GM12872 (cell line): Measurements from ENCODE around the gene ISG15.

Experiments used
- TF ChIP-seq, protein P1 (sequence below): IDR thresholded peaks from 3 replicates; pipeline ENCODE4 v1.5.1; 2011; ENCODE audit warnings: low read depth, mild to moderate bottlenecking, low read length, moderate library complexity; ENCODE audit not compliant: insufficient read depth

Gene ISG15

DNA sequence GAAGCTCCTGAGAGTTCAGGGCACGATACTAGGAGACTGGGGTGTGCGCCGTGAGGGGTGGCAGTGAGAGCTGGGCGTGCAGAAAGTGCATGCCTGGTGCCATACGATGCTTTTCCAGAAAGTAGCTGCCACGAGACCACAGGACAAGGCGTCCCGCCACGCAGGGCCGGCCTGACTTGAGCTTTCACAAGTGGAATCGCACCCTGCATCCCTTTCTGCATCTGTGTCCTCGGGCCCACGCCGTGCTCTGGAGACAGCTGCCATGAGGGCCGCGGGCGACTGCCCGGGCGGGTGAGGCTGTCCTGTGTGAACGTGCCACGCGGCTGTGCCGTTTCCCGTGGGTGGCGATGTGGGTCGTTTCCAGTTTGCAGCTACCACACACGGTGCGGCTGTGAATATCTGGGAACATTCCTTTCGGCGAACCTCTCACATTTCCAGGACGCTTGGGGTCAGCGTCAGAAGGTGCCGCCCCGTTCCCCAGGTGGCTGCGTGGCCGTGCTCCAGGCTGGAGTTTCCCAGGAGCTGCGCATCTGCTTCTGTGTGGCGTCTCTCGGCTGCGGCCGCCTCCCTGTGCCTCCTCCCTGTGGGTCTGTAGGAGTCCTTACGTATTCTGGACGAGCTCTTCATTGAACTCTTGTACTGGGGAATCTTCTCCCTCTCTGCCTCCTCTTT lies 30.4 kb upstream of the ISG15 start:
- TF ChIP-seq, protein P1, sequence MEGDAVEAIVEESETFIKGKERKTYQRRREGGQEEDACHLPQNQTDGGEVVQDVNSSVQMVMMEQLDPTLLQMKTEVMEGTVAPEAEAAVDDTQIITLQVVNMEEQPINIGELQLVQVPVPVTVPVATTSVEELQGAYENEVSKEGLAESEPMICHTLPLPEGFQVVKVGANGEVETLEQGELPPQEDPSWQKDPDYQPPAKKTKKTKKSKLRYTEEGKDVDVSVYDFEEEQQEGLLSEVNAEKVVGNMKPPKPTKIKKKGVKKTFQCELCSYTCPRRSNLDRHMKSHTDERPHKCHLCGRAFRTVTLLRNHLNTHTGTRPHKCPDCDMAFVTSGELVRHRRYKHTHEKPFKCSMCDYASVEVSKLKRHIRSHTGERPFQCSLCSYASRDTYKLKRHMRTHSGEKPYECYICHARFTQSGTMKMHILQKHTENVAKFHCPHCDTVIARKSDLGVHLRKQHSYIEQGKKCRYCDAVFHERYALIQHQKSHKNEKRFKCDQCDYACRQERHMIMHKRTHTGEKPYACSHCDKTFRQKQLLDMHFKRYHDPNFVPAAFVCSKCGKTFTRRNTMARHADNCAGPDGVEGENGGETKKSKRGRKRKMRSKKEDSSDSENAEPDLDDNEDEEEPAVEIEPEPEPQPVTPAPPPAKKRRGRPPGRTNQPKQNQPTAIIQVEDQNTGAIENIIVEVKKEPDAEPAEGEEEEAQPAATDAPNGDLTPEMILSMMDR: no peak

DNA sequence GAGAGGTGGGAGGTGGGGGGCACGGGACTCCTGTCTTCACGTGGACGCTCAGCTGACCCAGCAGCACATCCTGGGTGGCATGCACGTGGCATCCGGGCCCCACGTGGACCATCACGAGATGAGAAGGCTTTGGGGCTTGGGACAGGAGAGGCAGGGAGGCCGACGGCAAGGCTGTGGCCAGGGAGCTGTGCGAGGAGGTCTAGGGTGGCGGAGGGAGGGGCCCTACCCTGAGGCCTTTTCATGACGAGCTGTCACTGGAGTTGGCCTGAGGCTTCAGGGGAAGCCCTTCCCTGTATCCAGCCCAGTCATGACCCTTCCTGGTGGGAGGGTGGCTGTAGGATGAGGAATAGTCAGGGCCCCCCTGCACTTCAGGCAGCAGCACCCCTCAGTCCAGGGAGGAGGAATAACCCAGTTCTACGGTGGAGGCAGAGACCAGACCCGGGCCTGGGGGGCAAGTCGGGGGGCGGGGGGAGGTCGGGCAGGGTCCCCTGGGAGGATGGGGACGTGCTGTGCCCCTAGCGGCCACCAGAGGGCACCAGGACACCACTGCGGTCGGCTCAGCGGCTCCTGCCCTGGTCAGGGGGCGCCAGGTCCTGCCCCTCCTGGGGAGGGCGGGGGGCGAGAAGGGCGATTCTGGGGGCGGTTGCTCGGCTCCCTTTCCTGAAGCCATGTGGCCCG lies 29.4 kb upstream of the ISG15 start:
- TF ChIP-seq, protein P1: peak; percentile 86

DNA sequence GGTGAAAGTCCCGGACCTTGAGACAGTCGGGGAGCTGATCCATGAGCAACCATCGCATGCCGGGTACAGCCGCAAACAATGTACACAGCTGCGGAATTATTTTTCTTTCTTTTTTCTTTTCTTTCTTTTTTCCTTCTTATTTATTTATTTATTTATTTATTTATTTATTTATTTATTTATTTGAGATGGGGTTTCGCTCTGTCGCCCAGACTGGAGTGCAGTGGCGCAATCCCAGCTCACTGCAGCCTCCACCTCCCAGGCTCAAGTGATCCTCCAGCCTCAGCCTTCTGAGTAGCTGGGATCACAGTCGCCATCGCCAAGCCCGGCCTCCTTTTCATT lies 28.9 kb upstream of the ISG15 start:
- TF ChIP-seq, protein P1: no peak

DNA sequence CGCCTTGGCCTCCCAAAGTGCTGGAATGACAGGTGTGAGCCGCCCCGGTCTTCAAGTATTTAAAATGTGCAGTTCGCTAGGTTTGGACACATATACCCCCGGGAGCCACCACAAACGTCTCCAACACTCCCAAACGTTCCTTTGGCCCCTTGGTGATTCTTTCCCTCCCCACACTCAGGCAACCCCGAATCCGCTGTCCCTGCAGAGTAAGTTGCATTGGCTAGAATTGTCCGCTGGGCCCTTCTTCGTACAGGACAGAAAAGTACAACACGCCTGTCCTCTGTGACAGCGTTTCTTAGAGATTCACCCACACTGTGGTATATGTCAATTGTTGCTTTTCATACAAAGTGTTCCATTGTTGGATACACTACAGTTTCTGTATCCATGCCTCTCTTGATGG lies 28.2 kb upstream of the ISG15 start:
- TF ChIP-seq, protein P1: no peak

DNA sequence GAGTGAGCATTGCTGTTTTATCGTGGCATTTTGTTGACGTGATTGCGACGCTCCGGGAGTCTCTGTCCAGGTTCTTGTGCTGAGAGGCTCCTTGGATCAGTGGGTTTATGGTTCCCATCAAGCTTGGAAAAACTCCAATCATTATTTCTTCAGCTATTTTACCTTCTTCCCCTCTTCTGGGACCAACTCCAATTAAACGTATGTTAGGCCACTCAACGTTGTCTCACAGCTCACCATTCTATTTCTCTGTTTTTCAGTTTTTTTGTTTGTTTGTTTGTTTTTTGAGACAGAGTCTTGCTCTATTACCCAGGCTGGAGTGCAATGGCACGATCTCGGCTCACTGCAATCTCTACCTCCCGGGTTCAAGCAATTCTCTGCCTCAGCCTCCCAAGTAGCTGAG lies 21.4 kb upstream of the ISG15 start:
- TF ChIP-seq, protein P1: no peak

DNA sequence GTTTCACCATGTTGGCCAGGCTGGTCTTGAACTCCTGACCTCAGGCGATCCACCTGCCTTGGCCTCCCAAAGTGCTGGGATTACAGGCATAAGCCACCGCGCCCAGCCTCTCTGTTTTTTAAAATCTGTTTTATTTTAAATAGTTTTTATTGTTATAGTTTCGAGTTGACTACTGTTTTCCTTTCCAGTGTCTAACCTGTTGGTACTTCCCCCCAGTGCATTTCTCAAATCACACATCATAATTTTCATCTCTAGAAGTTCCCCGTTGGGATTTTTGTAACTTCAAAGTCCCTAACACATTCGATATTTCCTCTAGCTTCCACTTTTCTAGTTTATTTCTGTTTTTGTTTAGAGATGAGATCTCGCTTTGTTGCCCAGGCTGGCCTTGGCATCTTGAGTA lies 20.9 kb upstream of the ISG15 start:
- TF ChIP-seq, protein P1: no peak

DNA sequence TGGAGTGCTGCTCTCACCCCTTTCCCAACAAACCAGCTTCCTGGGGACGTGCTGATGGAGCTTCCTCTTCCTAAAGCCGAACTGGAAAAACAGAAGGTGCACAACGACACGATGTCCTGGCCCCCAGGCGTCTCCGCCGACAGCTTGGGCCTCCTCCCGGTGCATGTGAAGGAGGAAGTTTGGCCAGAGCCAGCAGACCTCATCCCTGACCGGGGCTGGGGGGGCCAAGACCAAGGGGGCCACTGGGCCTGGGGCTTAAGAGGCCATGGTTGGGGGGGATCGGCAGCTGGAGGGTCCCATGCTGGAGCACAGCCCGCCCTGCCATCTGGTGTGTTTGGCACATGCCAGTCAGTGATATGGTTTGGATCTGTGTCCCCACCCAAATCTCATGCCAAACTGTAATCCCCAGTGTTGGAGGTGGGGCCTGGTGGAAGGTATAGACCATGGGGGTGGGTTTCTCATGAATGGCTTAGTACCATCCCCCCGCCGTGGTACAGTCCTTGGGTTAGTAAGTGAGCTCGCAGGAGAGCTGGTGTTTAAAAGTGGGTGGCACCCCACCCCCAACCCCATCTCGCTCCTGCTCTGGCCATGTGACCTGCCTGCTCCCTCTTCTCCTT lies 19.8 kb upstream of the ISG15 start:
- TF ChIP-seq, protein P1: no peak
